GM19043 (cell line): ENCODE results near the gene MEMO1.
"Not testable (repeated sequence)": the region's sequence is repeated elsewhere in the genome, so short reads cannot be mapped to it uniquely, and the experiment has no call there.

Experiments used
- ATAC-seq: cut with Tn5 transposase; IDR thresholded peaks from one replicate; pipeline ENCODE4 v1.9.1; 2021; ENCODE audit warnings: low read depth; ENCODE audit not compliant: unreplicated experiment

MEMO1 gene

DNA sequence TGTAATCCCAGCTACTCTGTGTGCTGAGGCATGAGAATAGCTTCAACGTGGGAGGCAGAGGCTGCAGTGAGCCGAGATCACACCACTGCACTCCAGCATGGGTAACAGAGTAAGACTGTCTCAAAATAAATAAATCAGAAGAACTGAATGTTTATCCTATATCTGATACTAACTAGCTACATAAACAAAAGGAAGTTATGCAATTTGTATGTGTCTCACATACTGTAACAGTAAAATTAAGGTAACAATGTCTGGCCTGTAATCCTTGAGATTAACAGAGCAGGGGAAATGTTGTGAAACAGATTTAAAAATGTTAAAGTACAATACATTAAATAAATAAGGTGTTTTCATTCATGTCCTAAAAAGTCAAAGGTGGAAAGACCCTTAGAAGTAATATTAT lies 150.8 kb downstream of the MEMO1 start:
- ATAC-seq = no peak

DNA sequence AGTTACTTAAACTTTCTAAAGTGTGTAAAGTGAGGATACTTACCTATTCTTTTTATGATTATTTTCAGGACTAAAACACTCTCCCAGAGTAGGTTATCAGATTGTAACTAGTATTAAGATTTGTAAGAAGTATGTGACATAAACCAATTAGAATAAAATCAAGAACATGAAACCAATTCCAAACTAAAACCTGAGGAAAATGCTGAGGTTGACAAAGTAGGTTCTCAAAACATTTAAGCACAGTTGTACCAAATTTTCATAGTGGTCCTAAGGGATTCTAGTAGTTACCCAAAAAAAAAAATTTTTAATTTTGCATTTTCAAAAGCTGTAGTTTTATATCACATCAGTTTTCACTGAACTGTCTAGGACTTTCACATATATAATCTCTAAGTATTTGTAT lies 157.3 kb downstream of the MEMO1 start:
- ATAC-seq = no peak

DNA sequence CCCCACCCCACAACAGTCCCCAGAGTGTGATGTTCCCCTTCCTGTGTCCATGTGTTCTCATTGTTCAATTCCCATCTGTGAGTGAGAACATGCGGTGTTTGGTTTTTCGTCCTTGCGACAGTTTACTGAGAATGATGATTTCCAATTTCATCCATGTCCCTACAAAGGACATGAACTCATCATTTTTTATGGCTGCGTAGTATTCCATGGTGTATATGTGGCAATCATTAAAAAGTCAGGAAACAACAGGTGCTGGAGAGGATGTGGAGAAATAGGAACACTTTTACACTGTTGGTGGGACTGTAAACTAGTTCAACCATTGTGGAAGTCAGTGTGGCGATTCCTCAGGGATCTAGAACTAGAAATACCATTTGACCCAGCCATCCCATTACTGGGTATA lies 168.7 kb downstream of the MEMO1 start:
- ATAC-seq = not testable (repeated sequence)

DNA sequence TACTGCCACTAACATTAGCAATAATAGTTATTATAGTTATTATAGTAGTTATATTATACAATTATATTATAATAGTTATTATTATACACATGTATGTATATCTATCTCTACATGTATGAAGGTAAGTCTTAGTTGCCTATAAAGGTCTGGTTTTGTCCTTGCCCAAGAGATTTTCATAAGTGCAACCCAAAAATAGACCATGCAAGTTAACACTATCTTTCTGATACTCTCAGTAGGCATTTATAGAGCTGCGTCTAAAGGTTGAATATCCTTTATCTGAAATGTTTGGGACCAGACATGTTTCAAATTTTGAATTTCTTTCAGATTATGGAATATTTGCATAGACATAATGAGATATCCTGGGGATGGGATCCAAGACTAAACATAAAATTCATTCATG lies 175.4 kb downstream of the MEMO1 start:
- no peak for ATAC-seq

DNA sequence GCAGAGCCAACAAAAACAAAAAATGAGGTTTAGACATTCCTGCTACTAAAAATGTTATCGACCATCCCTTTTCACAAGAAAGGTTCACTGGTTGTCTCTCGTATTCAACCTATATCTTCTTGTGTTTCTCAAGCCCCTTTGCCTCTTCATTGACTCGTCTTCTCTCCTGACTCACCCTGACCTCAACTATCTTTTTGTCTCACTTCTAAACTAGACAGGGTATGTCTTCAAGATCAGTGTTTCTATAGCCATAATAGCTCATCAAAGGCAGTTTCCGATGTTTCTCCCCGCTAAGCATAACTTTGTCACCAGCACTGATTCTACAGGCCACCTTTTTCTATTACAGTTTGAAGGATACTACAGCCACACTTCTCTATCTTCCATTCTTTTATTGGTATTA lies 178.4 kb downstream of the MEMO1 start:
- no peak for ATAC-seq

DNA sequence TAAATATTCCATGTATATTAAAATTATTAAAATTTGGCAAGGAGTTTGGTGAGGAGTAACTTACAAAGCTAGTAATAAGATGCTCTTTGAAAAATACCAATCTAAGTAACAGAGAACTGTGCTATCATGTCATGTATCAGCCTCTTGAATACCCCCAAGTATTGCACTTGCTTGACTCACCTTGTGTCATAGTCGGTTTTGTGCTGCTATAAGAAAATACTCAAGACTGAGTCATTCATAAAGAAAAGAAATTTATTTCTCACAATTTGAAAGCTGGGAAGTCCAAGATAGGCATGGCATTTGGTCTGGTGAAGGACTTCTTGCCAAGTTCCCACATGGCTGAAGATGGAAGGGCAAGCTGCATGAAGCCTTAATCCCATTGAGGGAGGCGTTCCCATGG lies 179.2 kb downstream of the MEMO1 start:
- ATAC-seq = no peak

DNA sequence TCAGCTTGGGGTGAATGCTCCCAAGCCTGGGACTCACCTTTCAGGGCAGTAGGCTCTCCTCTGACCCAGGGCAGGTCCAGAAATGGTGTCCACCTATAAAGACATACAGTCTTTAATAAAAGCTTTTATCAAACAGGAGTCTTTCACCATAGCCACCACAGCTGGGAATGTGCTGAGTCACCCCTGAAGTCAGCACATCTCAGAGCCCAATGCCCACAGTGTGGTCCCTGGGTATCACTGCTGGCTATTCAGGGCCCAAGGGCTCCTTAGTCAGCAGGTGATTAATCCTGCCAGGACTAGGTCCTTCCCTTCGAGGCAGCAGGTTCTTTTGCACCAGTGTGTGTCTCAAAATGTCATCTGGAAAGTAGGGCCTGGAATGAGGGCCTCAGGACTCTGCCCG lies 181.9 kb downstream of the MEMO1 start:
- ATAC-seq = no peak

DNA sequence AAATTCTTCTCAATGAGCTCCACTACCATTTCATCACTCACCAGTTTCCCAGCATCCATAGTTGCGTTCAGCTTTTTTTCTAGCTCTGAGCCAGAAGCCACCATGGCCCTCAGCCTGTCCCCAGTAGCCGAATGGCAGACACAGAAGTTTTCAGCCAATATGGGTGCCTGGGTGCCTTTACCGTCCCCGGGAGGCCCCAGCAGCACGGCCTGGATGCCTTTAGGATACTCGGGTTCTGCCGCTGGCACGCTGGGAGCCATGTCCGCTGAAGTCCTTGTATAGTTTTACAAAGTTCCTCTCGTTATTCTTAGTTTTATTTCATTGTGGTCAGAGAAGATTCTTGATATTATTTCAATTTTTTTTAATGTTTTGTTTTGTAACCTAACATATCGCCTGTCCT lies 187.2 kb downstream of the MEMO1 start:
- no peak for ATAC-seq

DNA sequence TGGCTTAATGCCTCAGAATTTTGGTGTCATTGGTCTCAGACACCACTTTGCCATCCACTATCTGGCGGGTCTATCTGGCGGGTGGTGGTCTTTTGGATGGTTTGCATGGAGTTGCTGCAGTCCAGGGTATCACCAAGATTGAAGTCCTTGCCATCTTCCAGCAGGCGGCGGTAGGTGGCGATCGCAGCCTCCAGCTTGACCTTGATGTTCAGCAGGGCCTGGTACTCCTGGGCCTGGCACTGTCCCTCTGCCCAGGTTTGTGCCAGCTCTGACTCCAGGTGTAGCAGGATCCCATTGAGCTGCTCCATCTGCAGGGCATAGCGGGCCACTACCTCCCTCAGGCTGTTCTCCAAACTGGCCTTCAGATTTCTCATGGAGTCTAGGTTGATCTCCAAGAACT lies 188.2 kb downstream of the MEMO1 start:
- no peak for ATAC-seq
